CD4-positive, alpha-beta T cell (primary cell): ENCODE results near the gene PRPH. TPM values are rescaled to one million over a fixed set of nuclear protein-coding genes. Genes with fewer than 3 reads are reported as not detected.

Experiments used
- ATAC-seq: fragments of 200-7000 bp; cut with Tn5 transposase; one replicate; pipeline ENCODE4 v1.10.0; 2022; ENCODE audit warnings: mild to moderate bottlenecking; ENCODE audit not compliant: poor library complexity
- CTCF ChIA-PET: fragments of 350-600 bp; sonication (Branson Sonifier 250); formaldehyde crosslinking; loops from one replicate; lab custom pipeline; 2021; ENCODE audit warnings: antibody characterized with exemption, inconsistent platforms; lab: Charles Lee
- POLR2A ChIA-PET: fragments of 350-600 bp; sonication (Branson Sonifier 250); formaldehyde crosslinking; loops from one replicate; lab custom pipeline; 2021; ENCODE audit warnings: antibody characterized with exemption, inconsistent platforms; lab: Charles Lee
- DNase-seq, 14 experiments: peaks; one replicate each; pipeline ENCODE4 v3.0.0-alpha.2; 2013 to 2020; ENCODE audit warnings: mixed read lengths in 2 of 14
- H3K27ac ChIP-seq, 2 donors: one replicate each; pipeline versions ENCODE4 v1.5.1 to v1.7.0; 2013; ENCODE audit warnings: low read length in 2 of 2, low read depth in 1 of 2, mild to moderate bottlenecking in 1 of 2
- H3K27me3 ChIP-seq, 2 experiments: 1 replicate in 1 of 2; 2 replicates in 1 of 2; pipeline versions ENCODE4 v1.6.1 to v1.7.0; 2013; ENCODE audit warnings: low read length in 2 of 2, control low read depth in 1 of 2, mild to moderate bottlenecking in 1 of 2, moderate library complexity in 1 of 2; ENCODE audit not compliant: insufficient read depth in 2 of 2, control insufficient read depth in 1 of 2
- H3K36me3 ChIP-seq: one replicate; pipeline ENCODE4 v1.6.1; 2013; ENCODE audit warnings: low read length, control low read depth; ENCODE audit not compliant: insufficient read depth
- H3K4me1 ChIP-seq: one replicate; pipeline ENCODE4 v1.6.1; 2013; ENCODE audit warnings: low read length, control low read depth; ENCODE audit not compliant: insufficient read depth
- H3K4me3 ChIP-seq: one replicate; pipeline ENCODE4 v1.5.1; 2013; ENCODE audit warnings: mild to moderate bottlenecking, low read length, moderate library complexity
- H3K9me3 ChIP-seq, 2 experiments: 1 replicate in 1 of 2; 2 replicates in 1 of 2; pipeline versions ENCODE4 v1.6.1 to v1.7.0; 2013; ENCODE audit warnings: low read length in 2 of 2, mild to moderate bottlenecking in 2 of 2, control low read depth in 1 of 2, moderate library complexity in 1 of 2; ENCODE audit not compliant: control insufficient read depth in 1 of 2, insufficient read depth in 1 of 2
- H3K27ac Mint-ChIP-seq: one replicate; pipeline ENCODE4 v1.8.0; 2020; ENCODE audit warnings: mixed read lengths
- H3K27me3 Mint-ChIP-seq: one replicate; pipeline ENCODE4 v1.8.0; 2021; ENCODE audit warnings: mixed read lengths
- H3K36me3 Mint-ChIP-seq: one replicate; pipeline ENCODE4 v1.8.0; 2021; ENCODE audit warnings: low read depth, mixed read lengths
- H3K4me1 Mint-ChIP-seq: one replicate; pipeline ENCODE4 v1.8.0; 2021; ENCODE audit warnings: low read depth, mixed read lengths
- H3K4me3 Mint-ChIP-seq: one replicate; pipeline ENCODE4 v1.8.0; 2020; ENCODE audit warnings: mild to moderate bottlenecking, mixed read lengths
- H3K9me3 Mint-ChIP-seq: one replicate; pipeline ENCODE4 v1.8.0; 2020; ENCODE audit warnings: mixed read lengths
- CTCF ChIP-seq: fragments of 200-600 bp; IDR thresholded peaks from one replicate; pipeline ENCODE4 v1.8.0; 2022; ENCODE audit warnings: antibody characterized with exemption, mild to moderate bottlenecking
- intact Hi-C, 2 experiments: fragments of 100-400 bp; cut with DNase I in 1 of 2; cut with micrococcal nuclease in 1 of 2; formaldehyde crosslinking; loops; one replicate each; pipeline versions ENCODE4 v1.15.1 to v1.9.0; 2023 to 2025; cut with DNase I, micrococcal nuclease
- total RNA-seq, 174 experiments: library from RNA in 2 of 174; stranded (reverse) in 2 of 174; gene quantifications; one replicate each; pipeline ENCODE4 v1.2.3 and lab custom pipeline; 2021 to 2026

PRPH gene
- total RNA-seq, 2 experiments from 2014 or later: 0.56 TPM; not detected in 1

GRCh38 chr12:49334681-49335080 is 39.7 kb downstream of the PRPH start:
- Histone ChIP-seq H3K36me3 (no peaks in the 10 kb centered on the region), H3K9me3 (peaks cover 0 to 8% of the 10 kb centered on the region in 2 experiments), H3K27ac (no peak overlapping the region), H3K27me3 (peaks cover 53 to 59% of the 10 kb centered on the region in 2 experiments), H3K4me3 (no peak overlapping the region), H3K4me1 (peaks cover 28% of the 10 kb centered on the region)
- no peaks in the 10 kb centered on the region for H3K36me3 Mint-ChIP-seq
- ATAC-seq (no peak), DNase-seq (peak in 1 of 14 experiments; percentile 12)
- ChIA-PET POLR2A (no interaction called here), CTCF (interaction anchor here (1.2 kb wide), 1 partner anchor 12 kb away, joined by 3 read pairs; no protein-coding TSS in a partner anchor)
- intact Hi-C loops: no loop called here
- H3K27me3 Mint-ChIP-seq: peaks cover 79% of the 10 kb centered on the region
- no peaks in the 10 kb centered on the region for H3K9me3 Mint-ChIP-seq
- no peak for TF ChIP-seq CTCF
- H3K27ac Mint-ChIP-seq: no peak overlapping the region
- H3K4me3 Mint-ChIP-seq: no peak overlapping the region
- peaks cover 32% of the 10 kb centered on the region for H3K4me1 Mint-ChIP-seq

GRCh38 chr12:49335118-49335954 is 40.4 kb downstream of the PRPH start:
- H3K36me3 Mint-ChIP-seq: no peaks in the 10 kb centered on the region
- ChIA-PET POLR2A (no interaction called here), CTCF (interaction anchor here (1.2 kb wide), 1 partner anchor 12 kb away, joined by 3 read pairs; no protein-coding TSS in a partner anchor)
- ATAC-seq: no peak
- intact Hi-C loops: no loop called here
- Histone ChIP-seq H3K9me3 (peaks cover 0 to 8% of the 10 kb centered on the region in 2 experiments), H3K27me3 (peaks cover 54 to 59% of the 10 kb centered on the region in 2 experiments), H3K36me3 (no peaks in the 10 kb centered on the region), H3K27ac (no peak overlapping the region), H3K4me3 (no peak overlapping the region), H3K4me1 (peaks cover 28% of the 10 kb centered on the region)
- H3K9me3 Mint-ChIP-seq: no peaks in the 10 kb centered on the region
- no peak for TF ChIP-seq CTCF
- H3K4me3 Mint-ChIP-seq: peak overlapping the region; percentile 28
- no peak for DNase-seq
- H3K4me1 Mint-ChIP-seq: peaks cover 32% of the 10 kb centered on the region
- peaks cover 86% of the 10 kb centered on the region for H3K27me3 Mint-ChIP-seq
- H3K27ac Mint-ChIP-seq: no peak overlapping the region

- H3K4me3 ChIP-seq: no peak overlapping the region
- H3K27ac ChIP-seq: no peak overlapping the region
- no peak for TF ChIP-seq CTCF
- H3K4me1 Mint-ChIP-seq: peaks cover 38% of the 10 kb centered on the region
- ChIA-PET POLR2A (interaction anchor here (1.0 to 2.8 kb wide), 2 partner anchors 11 to 13 kb away, joined by 3 to 7 read pairs; partner anchors contain the start of genes DNAJC22 and TROAP), CTCF (interaction anchor here (1.2 to 2.4 kb wide), 5 partner anchors 11 to 47 kb away, joined by 3 to 23 read pairs (median 10); partner anchors contain the start of gene TROAP)
- peaks cover 28% of the 10 kb centered on the region for H3K4me1 ChIP-seq
- no peak overlapping the region for H3K4me3 Mint-ChIP-seq
- ATAC-seq (no peak), DNase-seq (peak in 1 of 14 experiments; percentile 38)
- peaks cover 58 to 62% of the 10 kb centered on the region in 2 experiments for H3K27me3 ChIP-seq
- H3K9me3 ChIP-seq: peaks cover 0 to 8% of the 10 kb centered on the region in 2 experiments
- no peaks in the 10 kb centered on the region for H3K9me3 Mint-ChIP-seq
- H3K36me3 Mint-ChIP-seq: no peaks in the 10 kb centered on the region
- H3K36me3 ChIP-seq: no peaks in the 10 kb centered on the region
- intact Hi-C loops: no loop called here
- H3K27me3 Mint-ChIP-seq: peaks cover 90% of the 10 kb centered on the region
- H3K27ac Mint-ChIP-seq: no peak overlapping the region
Observed at GRCh38 chr12:49335955-49336644, 41.2 kb downstream of the PRPH start.
